K562 (cell line): ENCODE data around the gene DOK1.

ENCODE experiments used
- KAT8 ChIP-seq: fragments of 450-650 bp; IDR thresholded peaks from 2 replicates; pipeline ENCODE4 v1.6.1; 2016; ENCODE audit warnings: low read depth, mild to moderate bottlenecking
- MCM3 ChIP-seq: fragments of 450-650 bp; IDR thresholded peaks from 2 replicates; pipeline ENCODE4 v1.6.1; 2016
- MED1 ChIP-seq: sonication (generic); formaldehyde crosslinking; IDR thresholded peaks from 2 replicates; pipeline ENCODE4 v1.8.1; 2023; ENCODE audit warnings: missing genetic modification reagents, borderline replicate concordance
- POLR2AphosphoS5 ChIP-seq: IDR thresholded peaks from 2 replicates; pipeline ENCODE4 v1.6.1; 2011; ENCODE audit warnings: mild to moderate bottlenecking, low read depth, low read length, moderate library complexity; ENCODE audit not compliant: control insufficient read depth, insufficient read depth
- RCOR1 ChIP-seq, 2 experiments: IDR thresholded peaks; 2 replicates each; pipeline ENCODE4 v1.6.1; 2012; ENCODE audit warnings: low read depth in 2 of 2, low read length in 2 of 2, borderline replicate concordance in 1 of 2, improper control_type of control experiment in 1 of 2
- ZBTB1 ChIP-seq: sonication (generic); formaldehyde crosslinking; IDR thresholded peaks from 2 replicates; pipeline ENCODE4 v1.8.1; 2023; ENCODE audit warnings: missing genetic modification reagents, low read depth, mild to moderate bottlenecking, borderline replicate concordance
- ZFP1 ChIP-seq: fragments of 450-650 bp; formaldehyde crosslinking; IDR thresholded peaks from 2 replicates; pipeline ENCODE4 v1.4.0; 2020; ENCODE audit warnings: mild to moderate bottlenecking, mixed read lengths

DNA sequence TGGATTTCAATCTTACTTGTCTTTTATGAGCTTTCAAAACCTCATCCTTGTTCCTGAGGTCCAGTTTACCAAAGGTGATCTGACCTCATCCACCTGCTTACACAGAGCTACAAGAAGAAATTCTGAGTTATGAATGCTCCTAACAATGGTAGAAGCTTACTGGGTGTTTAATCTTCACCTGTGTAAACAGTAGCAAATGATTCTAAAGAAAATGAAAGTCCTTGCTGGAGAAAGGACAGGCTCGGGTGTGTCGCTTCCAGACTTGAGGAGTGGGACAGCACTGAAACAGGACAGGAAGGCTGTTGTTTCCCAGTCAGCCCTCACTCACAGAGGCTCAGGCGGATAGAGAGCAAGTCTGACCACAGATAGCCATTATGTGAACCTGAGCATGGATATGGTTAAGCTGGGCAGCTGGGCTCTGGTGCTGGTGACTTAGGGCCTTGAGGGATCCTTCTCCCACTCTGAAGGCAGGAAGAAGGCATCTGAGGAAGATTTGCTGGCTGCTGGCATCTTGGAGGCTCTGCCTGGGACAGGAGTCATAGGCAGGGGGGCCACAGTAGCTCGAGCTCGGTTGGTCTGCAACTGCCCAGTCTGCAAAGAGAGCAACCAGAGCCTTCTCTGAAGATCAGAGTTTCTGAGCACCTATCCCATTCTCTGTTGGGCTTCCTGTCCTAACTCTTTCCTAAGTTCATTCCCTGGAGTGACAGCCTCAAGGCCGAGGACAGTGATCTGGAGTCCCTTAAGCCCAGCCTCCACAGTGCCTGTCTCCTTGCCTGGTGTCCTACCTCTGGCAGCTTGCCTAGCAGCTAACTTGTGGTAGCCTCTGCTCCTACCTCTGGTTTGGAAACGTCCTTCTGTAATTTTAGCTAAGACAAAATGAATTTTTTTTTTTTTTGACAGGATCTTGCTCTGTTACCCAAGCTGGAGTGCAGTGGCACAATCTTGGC lies 4.0 kb downstream of the DOK1 start:
- TF ChIP-seq RCOR1 (IDR thresholded peaks at IDR 0.05; ENCODE audit: borderline replicate concordance in 1 of 2, low read depth in 2 of 2, low read length in 2 of 2) (no peak), ZFP1 (CRISPR knock-in tag) (no peak), POLR2AphosphoS5 (no peak; the same call in 1 of the 2 replicates), MCM3 (no peak), MED1 (CRISPR knock-in tag) (no peak), ZBTB1 (CRISPR knock-in tag) (no peak), KAT8 (no peak)
